ENCODE data around the gene KRT32. TPM values are rescaled to one million over a fixed set of nuclear protein-coding genes. Genes with fewer than 3 reads are reported as not detected.

KRT32 gene
- total RNA-seq, 1 donor from 2014 or later, result not detected

- Histone ChIP-seq H3K9ac (ENCODE audit: low read length) (no peak overlapping the region), H3K4me2 (ENCODE audit: low read length) (no peak overlapping the region), H3K27ac (ENCODE audit: low read depth, low read length) (no peak overlapping the region), H3K36me3 (ENCODE audit: insufficient read depth, low read length) (no peaks in the 10 kb centered on the region), H3K9me3 (ENCODE audit: insufficient read depth, low read depth, low read length) (no peaks in the 10 kb centered on the region), H4K20me1 (ENCODE audit: insufficient read depth, low read length) (no peaks in the 10 kb centered on the region), H2AFZ (ENCODE audit: low read depth, low read length) (no peak overlapping the region), H3K4me1 (ENCODE audit: insufficient read depth, low read length) (peaks cover 11% of the 10 kb centered on the region), H3K27me3 (ENCODE audit: insufficient read depth, low read length) (no peaks in the 10 kb centered on the region), H3K79me2 (ENCODE audit: insufficient read depth, low read length) (no peaks in the 10 kb centered on the region), H3K4me3 (ENCODE audit: insufficient read depth, low read depth, low read length) (no peak overlapping the region)
- no peak for TF ChIP-seq EZH2 (IDR thresholded peaks at IDR 0.05; ENCODE audit: insufficient read depth, low read length)
- no peak for TF ChIP-seq CTCF (IDR thresholded peaks at IDR 0.05; ENCODE audit: insufficient read depth, low read depth, low read length)
- Mint-ChIP-seq H3K4me1 (ENCODE audit: low read depth, unreplicated experiment) (peaks cover 6% of the 10 kb centered on the region), H3K27ac (ENCODE audit: unreplicated experiment) (no peak overlapping the region), H3K9me3 (ENCODE audit: unreplicated experiment) (peaks cover 7% of the 10 kb centered on the region), H3K36me3 (ENCODE audit: low read depth, unreplicated experiment) (no peaks in the 10 kb centered on the region), H3K27me3 (ENCODE audit: low read depth, unreplicated experiment) (peaks cover 29% of the 10 kb centered on the region), H3K4me3 (ENCODE audit: unreplicated experiment) (no peak overlapping the region)
- FAIRE-seq (no peak), DNase-seq (ENCODE audit: low read depth) (no peak)
Observed at GRCh38 chr17:41463746-41464145, 3.4 kb downstream of the KRT32 start.

- H3K9me3 Mint-ChIP-seq (ENCODE audit: unreplicated experiment), result peaks cover 4% of the 10 kb centered on the region
- no peaks in the 10 kb centered on the region for H3K36me3 Mint-ChIP-seq (ENCODE audit: low read depth, unreplicated experiment)
- H3K9me3 ChIP-seq (ENCODE audit: insufficient read depth, low read depth, low read length), result no peaks in the 10 kb centered on the region
- no peak overlapping the region for H3K4me3 ChIP-seq (ENCODE audit: insufficient read depth, low read depth, low read length)
- no peak overlapping the region for H3K27ac ChIP-seq (ENCODE audit: low read depth, low read length)
- no peak overlapping the region for H3K4me3 Mint-ChIP-seq (ENCODE audit: unreplicated experiment)
- H2AFZ ChIP-seq (ENCODE audit: low read depth, low read length), result no peak overlapping the region
- H3K27me3 ChIP-seq (ENCODE audit: insufficient read depth, low read length), result no peaks in the 10 kb centered on the region
- H3K27ac Mint-ChIP-seq (ENCODE audit: unreplicated experiment), result no peak overlapping the region
- no peaks in the 10 kb centered on the region for H3K79me2 ChIP-seq (ENCODE audit: insufficient read depth, low read length)
- H4K20me1 ChIP-seq (ENCODE audit: insufficient read depth, low read length), result no peaks in the 10 kb centered on the region
- no peak for TF ChIP-seq EZH2 (IDR thresholded peaks at IDR 0.05; ENCODE audit: insufficient read depth, low read length)
- TF ChIP-seq CTCF (IDR thresholded peaks at IDR 0.05; ENCODE audit: insufficient read depth, low read depth, low read length), result no peak
- no peak for FAIRE-seq
- DNase-seq (ENCODE audit: low read depth), result no peak
- H3K9ac ChIP-seq (ENCODE audit: low read length), result no peak overlapping the region
- H3K4me2 ChIP-seq (ENCODE audit: low read length), result no peak overlapping the region
- H3K4me1 ChIP-seq (ENCODE audit: insufficient read depth, low read length), result peaks cover 11% of the 10 kb centered on the region
- peaks cover 35% of the 10 kb centered on the region for H3K27me3 Mint-ChIP-seq (ENCODE audit: low read depth, unreplicated experiment)
- H3K36me3 ChIP-seq (ENCODE audit: insufficient read depth, low read length), result no peaks in the 10 kb centered on the region
- peaks cover 4% of the 10 kb centered on the region for H3K4me1 Mint-ChIP-seq (ENCODE audit: low read depth, unreplicated experiment)
Observed at GRCh38 chr17:41462705-41463104, 4.5 kb downstream of the KRT32 start.

- Histone ChIP-seq H3K9me3 (ENCODE audit: insufficient read depth, low read depth, low read length) (no peaks in the 10 kb centered on the region), H3K79me2 (ENCODE audit: insufficient read depth, low read length) (no peaks in the 10 kb centered on the region), H2AFZ (ENCODE audit: low read depth, low read length) (no peak overlapping the region), H3K27ac (ENCODE audit: low read depth, low read length) (no peak overlapping the region), H3K4me3 (ENCODE audit: insufficient read depth, low read depth, low read length) (no peak overlapping the region), H4K20me1 (ENCODE audit: insufficient read depth, low read length) (no peaks in the 10 kb centered on the region), H3K4me2 (ENCODE audit: low read length) (no peak overlapping the region), H3K9ac (ENCODE audit: low read length) (no peak overlapping the region), H3K36me3 (ENCODE audit: insufficient read depth, low read length) (no peaks in the 10 kb centered on the region), H3K4me1 (ENCODE audit: insufficient read depth, low read length) (no peaks in the 10 kb centered on the region), H3K27me3 (ENCODE audit: insufficient read depth, low read length) (peaks cover 2% of the 10 kb centered on the region)
- DNase-seq (ENCODE audit: low read depth) (no peak), FAIRE-seq (no peak)
- no peak overlapping the region for H3K4me3 Mint-ChIP-seq (ENCODE audit: unreplicated experiment)
- no peaks in the 10 kb centered on the region for H3K4me1 Mint-ChIP-seq (ENCODE audit: low read depth, unreplicated experiment)
- TF ChIP-seq CTCF (IDR thresholded peaks at IDR 0.05; ENCODE audit: insufficient read depth, low read depth, low read length) (no peak), EZH2 (IDR thresholded peaks at IDR 0.05; ENCODE audit: insufficient read depth, low read length) (no peak)
- peaks cover 11% of the 10 kb centered on the region for H3K9me3 Mint-ChIP-seq (ENCODE audit: unreplicated experiment)
- no peak overlapping the region for H3K27ac Mint-ChIP-seq (ENCODE audit: unreplicated experiment)
- peaks cover 3% of the 10 kb centered on the region for H3K36me3 Mint-ChIP-seq (ENCODE audit: low read depth, unreplicated experiment)
- H3K27me3 Mint-ChIP-seq (ENCODE audit: low read depth, unreplicated experiment), result peaks cover 58% of the 10 kb centered on the region
Observed at GRCh38 chr17:41457676-41458075, 9.5 kb downstream of the KRT32 start.

All from astrocyte (in vitro differentiated cells and primary cell).